ENCODE results near the gene APOA4. TPM values are rescaled to one million over a fixed set of nuclear protein-coding genes. Genes with fewer than 3 reads are reported as not detected.
A peak's percentile ranks its signal among the peaks of the same experiment; 100 is the strongest.

Gene APOA4
- total RNA-seq, 1 experiment from 2014 or later, result not detected

GRCh38 chr11:116840746-116841296 is 17.7 kb upstream of the APOA4 start:
- ChIA-PET POLR2A (no interaction called here), CTCF (no interaction called here), RAD21 (ENCODE audit: low non-redundant PET in 1 of 2, low total read pairs in 2 of 2, uncharacterized antibody in 2 of 2, unreplicated experiment in 2 of 2) (no interaction called here)
- peaks cover 0 to 4% of the 10 kb centered on the region in 2 experiments; a peak in 1 of 4 replicates for H3K36me3 ChIP-seq (ENCODE audit: control insufficient read depth in 1 of 2, insufficient read depth in 2 of 2, low read length in 2 of 2)
- H4K20me1 ChIP-seq (ENCODE audit: insufficient read depth), result no peaks in the 10 kb centered on the region
- H3K79me2 ChIP-seq (ENCODE audit: insufficient read depth, low read length), result no peaks in the 10 kb centered on the region
- no peak for TF ChIP-seq ATF3 (IDR thresholded peaks at IDR 0.05)
- TF ChIP-seq POLR2A (IDR thresholded peaks at IDR 0.05; ENCODE audit: borderline replicate concordance, extremely low read depth, insufficient read depth, insufficient read length), result no peak
- no peak for TF ChIP-seq EGR1 (IDR thresholded peaks at IDR 0.05; ENCODE audit: low read depth)
- no peak overlapping the region for H3K4me3 ChIP-seq (replicated peaks in 1 of 2; ENCODE audit: low read depth in 1 of 2, low read length in 2 of 2)
- H3K4me2 ChIP-seq (ENCODE audit: low read length), result no peak overlapping the region
- peaks cover 3 to 8% of the 10 kb centered on the region in 2 experiments; a peak in 3 of 4 replicates for H3K4me1 ChIP-seq (ENCODE audit: control insufficient read depth in 1 of 2, insufficient read depth in 2 of 2, low read length in 2 of 2)
- no peak overlapping the region for H2AFZ ChIP-seq (ENCODE audit: low read depth, low read length, poor library complexity, severe bottlenecking)
- H3K9me2 ChIP-seq (ENCODE audit: insufficient read depth), result no peaks in the 10 kb centered on the region
- no peaks in the 10 kb centered on the region for H3K9me3 ChIP-seq (ENCODE audit: control insufficient read depth in 1 of 2, insufficient read depth in 1 of 2, low read depth in 1 of 2, low read length in 2 of 2)
- H3K27me3 ChIP-seq (ENCODE audit: insufficient read depth, low read length), result no peaks in the 10 kb centered on the region
- ATAC-seq, result no peak
- no peak for DNase-seq (ENCODE audit: low read depth, low spot score)
- intact Hi-C loops (cut with micrococcal nuclease), result no loop called here
- no peak overlapping the region for H3K27ac ChIP-seq (ENCODE audit: low read depth, low read length)
- BruUV-seq (replicated peaks), result no TSS peak
- H3K9ac ChIP-seq (ENCODE audit: low read length), result no peak overlapping the region

GRCh38 chr11:116840224-116840745 is 17.2 kb upstream of the APOA4 start:
- intact Hi-C loops (cut with micrococcal nuclease), result no loop called here
- ChIA-PET RAD21 (ENCODE audit: low non-redundant PET in 1 of 2, low total read pairs in 2 of 2, uncharacterized antibody in 2 of 2, unreplicated experiment in 2 of 2) (no interaction called here), CTCF (no interaction called here), POLR2A (no interaction called here)
- Histone ChIP-seq H3K4me2 (ENCODE audit: low read length) (no peak overlapping the region), H3K9me3 (ENCODE audit: control insufficient read depth in 1 of 2, insufficient read depth in 1 of 2, low read depth in 1 of 2, low read length in 2 of 2) (no peaks in the 10 kb centered on the region), H3K27me3 (ENCODE audit: insufficient read depth, low read length) (no peaks in the 10 kb centered on the region), H3K4me1 (ENCODE audit: control insufficient read depth in 1 of 2, insufficient read depth in 2 of 2, low read length in 2 of 2) (peaks cover 8 to 13% of the 10 kb centered on the region in 2 experiments), H3K9ac (ENCODE audit: low read length) (no peak overlapping the region), H2AFZ (ENCODE audit: low read depth, low read length, poor library complexity, severe bottlenecking) (no peak overlapping the region), H3K36me3 (ENCODE audit: control insufficient read depth in 1 of 2, insufficient read depth in 2 of 2, low read length in 2 of 2) (peaks cover 0 to 4% of the 10 kb centered on the region in 2 experiments; a peak in 1 of 4 replicates), H3K9me2 (ENCODE audit: insufficient read depth) (no peaks in the 10 kb centered on the region), H3K27ac (ENCODE audit: low read depth, low read length) (no peak overlapping the region), H4K20me1 (ENCODE audit: insufficient read depth) (no peaks in the 10 kb centered on the region), H3K79me2 (ENCODE audit: insufficient read depth, low read length) (no peaks in the 10 kb centered on the region), H3K4me3 (replicated peaks in 1 of 2; ENCODE audit: low read depth in 1 of 2, low read length in 2 of 2) (no peak overlapping the region)
- no TSS peak for BruUV-seq (replicated peaks)
- no peak for ATAC-seq
- TF ChIP-seq SRF (IDR thresholded peaks at IDR 0.05; ENCODE audit: low read depth) (no peak), CTCF (IDR thresholded peaks at IDR 0.05 in 2 of 3, conservative IDR thresholded peaks at IDR 0.05 in 1 of 3; ENCODE audit: borderline replicate concordance in 1 of 3, insufficient read depth in 1 of 3, low read depth in 2 of 3, low read length in 2 of 3) (0 out of 6 replicates have a peak, but pooled peaks of 2 of the 3 experiments have one; percentile 9 to 10), CBX3 (IDR thresholded peaks at IDR 0.05; ENCODE audit: low read depth) (no peak), MAX (IDR thresholded peaks at IDR 0.05) (no peak)
- DNase-seq (ENCODE audit: low read depth, low spot score), result no peak
